ENCODE results near the gene AGXT2. TPM values are rescaled to one million over a fixed set of nuclear protein-coding genes. Genes with fewer than 3 reads are reported as not detected.
"Not testable (repeated sequence)": the region's sequence is repeated elsewhere in the genome, so short reads cannot be mapped to it uniquely, and the experiment has no call there.

AGXT2 gene
- total RNA-seq, 1 donor from 2014 or later = not detected

GRCh38 chr5:35044649-35045048 lies 3.1 kb downstream of the AGXT2 start:
- H3K27ac ChIP-seq = no peak overlapping the region
- TF ChIP-seq CTCF (IDR thresholded peaks at IDR 0.05) = no peak
- H3K36me3 ChIP-seq = no peaks in the 10 kb centered on the region
- H3K27me3 ChIP-seq (ENCODE audit: low read depth) = no peaks in the 10 kb centered on the region
- no peaks in the 10 kb centered on the region for H3K9me3 ChIP-seq
- DNase-seq (no peak), ATAC-seq (no peak)
- no peaks in the 10 kb centered on the region for H3K4me1 ChIP-seq
- intact Hi-C loops (cut with DNase I) = no loop called here
- no peak overlapping the region for H3K4me3 ChIP-seq

- Histone ChIP-seq H3K36me3 (no peaks in the 10 kb centered on the region), H3K27ac (no peak overlapping the region), H3K9me3 (no peaks in the 10 kb centered on the region), H3K27me3 (ENCODE audit: low read depth) (no peaks in the 10 kb centered on the region), H3K4me1 (no peaks in the 10 kb centered on the region), H3K4me3 (no peak overlapping the region)
- TF ChIP-seq CTCF (IDR thresholded peaks at IDR 0.05) = no peak
- no peak for ATAC-seq
- no peak for DNase-seq
- intact Hi-C loops (cut with DNase I) = no loop called here
These were observed 5.0 kb downstream of the AGXT2 start for GRCh38 chr5:35042781-35043180.

- no peak overlapping the region for H3K4me3 ChIP-seq
- no peaks in the 10 kb centered on the region for H3K4me1 ChIP-seq
- no peaks in the 10 kb centered on the region for H3K36me3 ChIP-seq
- intact Hi-C loops (cut with DNase I) = no loop called here
- no peak overlapping the region for H3K27ac ChIP-seq
- TF ChIP-seq CTCF (IDR thresholded peaks at IDR 0.05) = no peak
- ATAC-seq (no peak), DNase-seq (no peak)
- H3K27me3 ChIP-seq (ENCODE audit: low read depth) = no peaks in the 10 kb centered on the region
- no peaks in the 10 kb centered on the region for H3K9me3 ChIP-seq
These were observed 6.5 kb downstream of the AGXT2 start for GRCh38 chr5:35041261-35041660.

- Histone ChIP-seq H3K27me3 (ENCODE audit: low read depth) (no peaks in the 10 kb centered on the region), H3K4me3 (no peak overlapping the region), H3K36me3 (no peaks in the 10 kb centered on the region), H3K9me3 (no peaks in the 10 kb centered on the region), H3K27ac (no peak overlapping the region), H3K4me1 (no peaks in the 10 kb centered on the region)
- no peak for TF ChIP-seq CTCF (IDR thresholded peaks at IDR 0.05)
- intact Hi-C loops (cut with DNase I) = no loop called here
- no peak for ATAC-seq
- DNase-seq = no peak
These were observed 8.9 kb downstream of the AGXT2 start for GRCh38 chr5:35038891-35039290.

- no peaks in the 10 kb centered on the region for H3K36me3 ChIP-seq
- DNase-seq (no peak), ATAC-seq (no peak)
- H3K27me3 ChIP-seq (ENCODE audit: low read depth) = no peaks in the 10 kb centered on the region
- H3K4me1 ChIP-seq = no peaks in the 10 kb centered on the region
- TF ChIP-seq CTCF (IDR thresholded peaks at IDR 0.05) = no peak
- intact Hi-C loops (cut with DNase I) = no loop called here
- no peak overlapping the region for H3K27ac ChIP-seq
- no peaks in the 10 kb centered on the region for H3K9me3 ChIP-seq
- H3K4me3 ChIP-seq = no peak overlapping the region
These were observed 11.2 kb downstream of the AGXT2 start for GRCh38 chr5:35036536-35036935.

GRCh38 chr5:35035929-35036328 lies 11.8 kb downstream of the AGXT2 start:
- H3K27ac ChIP-seq; DNase-seq; intact Hi-C loops (cut with DNase I); H3K27me3 ChIP-seq (ENCODE audit: low read depth); H3K9me3 ChIP-seq; H3K4me3 ChIP-seq; ATAC-seq; H3K4me1 ChIP-seq; H3K36me3 ChIP-seq: not testable (repeated sequence)

All from lower lobe of right lung (tissue), 2 donors.